ENCODE measurements around the gene PEAR1.

DNA sequence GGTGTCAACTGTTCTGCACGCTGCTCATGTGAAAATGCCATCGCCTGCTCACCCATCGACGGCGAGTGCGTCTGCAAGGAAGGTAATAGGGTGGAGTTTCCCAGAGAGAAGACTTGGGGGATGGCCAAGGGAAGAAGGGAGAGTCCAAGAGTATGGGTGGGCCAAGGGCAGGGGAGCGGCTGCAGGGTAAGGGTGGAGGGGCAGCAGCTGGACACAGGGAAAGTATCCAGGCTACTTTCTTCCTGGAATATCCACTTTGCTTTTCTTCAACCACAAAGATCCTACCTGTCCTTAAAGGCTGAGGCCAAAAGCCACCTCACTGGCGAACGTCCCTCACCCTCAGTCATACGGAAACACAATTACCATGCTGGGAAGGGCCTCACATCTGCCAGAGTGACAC is 15.4 kb downstream of the PEAR1 start:
- TF ChIP-seq, protein P1, sequence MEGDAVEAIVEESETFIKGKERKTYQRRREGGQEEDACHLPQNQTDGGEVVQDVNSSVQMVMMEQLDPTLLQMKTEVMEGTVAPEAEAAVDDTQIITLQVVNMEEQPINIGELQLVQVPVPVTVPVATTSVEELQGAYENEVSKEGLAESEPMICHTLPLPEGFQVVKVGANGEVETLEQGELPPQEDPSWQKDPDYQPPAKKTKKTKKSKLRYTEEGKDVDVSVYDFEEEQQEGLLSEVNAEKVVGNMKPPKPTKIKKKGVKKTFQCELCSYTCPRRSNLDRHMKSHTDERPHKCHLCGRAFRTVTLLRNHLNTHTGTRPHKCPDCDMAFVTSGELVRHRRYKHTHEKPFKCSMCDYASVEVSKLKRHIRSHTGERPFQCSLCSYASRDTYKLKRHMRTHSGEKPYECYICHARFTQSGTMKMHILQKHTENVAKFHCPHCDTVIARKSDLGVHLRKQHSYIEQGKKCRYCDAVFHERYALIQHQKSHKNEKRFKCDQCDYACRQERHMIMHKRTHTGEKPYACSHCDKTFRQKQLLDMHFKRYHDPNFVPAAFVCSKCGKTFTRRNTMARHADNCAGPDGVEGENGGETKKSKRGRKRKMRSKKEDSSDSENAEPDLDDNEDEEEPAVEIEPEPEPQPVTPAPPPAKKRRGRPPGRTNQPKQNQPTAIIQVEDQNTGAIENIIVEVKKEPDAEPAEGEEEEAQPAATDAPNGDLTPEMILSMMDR (conservative IDR thresholded peaks at IDR 0.05; ENCODE audit: low read depth, low read length): no peak
- TF ChIP-seq EZH2 (IDR thresholded peaks at IDR 0.05; ENCODE audit: low read length, unreplicated experiment): no peak
- no peak for TF ChIP-seq EZH2phosphoT487 (IDR thresholded peaks at IDR 0.05; ENCODE audit: borderline replicate concordance, low read length)
